Stimulated activated CD8-positive, alpha-beta memory T cell treated with anti-CD3 and anti-CD28 coated beads, Interleukin-7, amount 100 ng/mL, for 4 hours (primary cell): ENCODE results near the gene DLST.

Experiments used
- DNase-seq, 2 donors: peaks; one replicate each; pipeline ENCODE4 v3.0.0-alpha.2; 2020; ENCODE audit warnings: low read depth in 2 of 2

DLST gene

DNA sequence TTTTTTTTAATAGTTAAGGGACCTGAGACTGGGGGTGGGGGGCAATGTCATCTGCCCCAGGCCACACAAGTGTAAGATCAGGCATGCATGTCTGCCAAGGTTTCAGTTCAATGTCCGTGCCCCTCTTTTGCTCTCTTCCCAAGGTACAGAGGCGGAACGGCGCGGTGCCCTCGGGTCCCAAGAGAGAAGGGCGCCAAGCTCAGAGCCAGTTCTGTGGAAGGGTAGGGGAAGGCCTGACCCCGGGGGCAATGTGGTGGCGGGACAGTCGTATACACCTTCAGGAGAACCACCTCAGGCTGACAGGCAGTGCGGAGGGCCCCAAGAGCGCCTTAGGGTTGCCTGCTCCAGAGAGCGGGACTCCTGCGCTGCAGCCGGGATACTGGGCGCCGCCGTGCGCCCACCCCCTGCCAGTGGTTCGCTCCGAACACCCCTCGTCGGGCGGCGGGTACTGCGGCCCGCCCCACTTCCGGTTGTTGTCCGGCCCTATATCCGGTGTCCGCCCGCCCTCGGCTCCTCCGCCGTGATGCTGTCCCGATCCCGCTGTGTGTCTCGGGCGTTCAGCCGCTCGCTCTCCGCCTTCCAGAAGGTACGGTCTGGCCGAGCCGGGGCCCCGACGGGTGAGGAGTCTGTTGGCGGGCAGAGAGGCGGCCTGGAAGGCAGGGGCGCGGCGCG is at the start of gene DLST:
TSS of gene DLST (plus strand) at position 486 of the 672 bp plus-strand sequence. CDS start at position 524, 38 bp downstream.
- DNase-seq: peak; percentile 50 to 83

DNA sequence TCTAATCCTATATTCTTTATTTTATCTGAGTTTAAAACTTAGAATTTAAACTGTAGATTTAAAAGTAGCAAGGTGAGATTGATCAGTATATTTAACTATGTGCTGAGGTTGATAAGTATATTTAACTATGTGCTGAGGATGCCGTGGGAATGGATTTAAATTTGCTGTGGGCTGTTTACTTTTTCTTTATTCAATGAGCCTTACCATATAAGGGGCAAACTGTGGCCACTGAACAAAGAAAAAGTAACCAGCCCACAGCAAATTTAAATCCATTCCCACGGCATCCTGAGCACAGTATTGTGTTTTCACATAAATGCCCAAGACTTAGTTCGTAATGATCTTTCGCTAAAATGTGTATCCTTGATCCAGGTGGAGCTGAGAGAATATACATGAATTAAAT is 48.9 kb upstream of the DLST start:
- no peak for DNase-seq

DNA sequence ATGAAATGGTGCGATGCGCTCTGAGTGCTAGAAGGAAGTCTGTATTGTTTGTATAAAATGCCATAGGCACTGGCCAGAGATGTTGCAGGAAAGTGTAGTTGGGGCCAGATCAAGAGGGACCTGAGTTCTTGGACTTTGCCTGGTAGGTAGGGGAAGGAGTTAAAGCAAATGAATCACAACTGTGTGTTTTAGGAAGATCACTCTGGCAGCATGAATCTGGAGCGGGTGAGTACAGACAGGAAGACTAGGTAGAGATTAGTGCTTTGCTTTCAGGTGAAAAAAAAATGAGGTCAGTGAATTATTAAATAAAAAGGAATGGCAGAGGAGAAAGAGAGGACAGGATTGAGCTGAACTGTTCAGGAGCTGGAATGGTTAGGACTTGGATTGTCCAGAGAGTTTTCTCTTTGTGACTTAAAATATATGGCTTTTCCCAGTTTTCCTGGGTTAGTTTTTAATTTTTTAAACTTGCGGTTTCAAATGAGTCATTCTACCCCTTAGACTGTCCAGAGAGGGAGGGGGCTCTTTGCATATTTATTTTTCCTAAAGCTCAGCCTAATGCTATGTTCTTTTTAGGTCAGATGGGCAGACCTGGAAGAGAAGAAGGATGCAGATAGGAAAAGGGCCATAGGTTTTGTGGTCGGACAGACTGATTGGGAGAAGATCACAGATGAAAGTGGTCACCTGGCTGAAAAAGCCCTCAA is 46.9 kb upstream of the DLST start:
- DNase-seq: no peak

DNA sequence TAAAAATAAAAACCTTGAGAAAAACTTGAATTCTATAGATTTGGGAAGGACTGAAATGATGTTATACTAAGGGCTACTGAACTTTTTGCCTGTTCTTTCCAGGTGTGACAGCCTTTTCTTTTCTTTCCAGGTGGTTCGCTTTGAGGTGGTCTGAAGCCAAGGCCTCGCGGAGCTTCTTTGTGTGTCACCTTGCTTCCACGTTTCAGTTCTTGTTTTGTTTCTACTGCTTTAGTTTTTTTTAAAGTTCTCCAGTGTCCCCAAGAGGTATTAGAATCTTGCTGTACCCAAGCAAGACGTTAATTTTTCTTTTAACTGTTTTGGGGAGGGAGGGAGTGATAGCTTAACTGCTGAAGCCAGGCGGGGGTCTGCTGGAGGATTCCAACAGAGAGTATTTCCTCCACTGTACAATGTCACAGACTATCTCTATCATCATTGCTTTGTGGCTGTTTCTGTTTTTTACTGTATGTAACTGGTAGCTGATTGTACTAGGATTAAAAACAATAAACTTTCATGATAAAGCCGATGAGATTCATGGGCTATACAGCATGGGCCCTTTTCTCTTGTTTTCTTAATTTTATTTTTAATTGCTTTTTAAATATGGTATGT is 46.0 kb upstream of the DLST start:
- no peak for DNase-seq

GRCh38 chr14:74836251-74836960 is 45.3 kb upstream of the DLST start:
- DNase-seq: no peak

DNA sequence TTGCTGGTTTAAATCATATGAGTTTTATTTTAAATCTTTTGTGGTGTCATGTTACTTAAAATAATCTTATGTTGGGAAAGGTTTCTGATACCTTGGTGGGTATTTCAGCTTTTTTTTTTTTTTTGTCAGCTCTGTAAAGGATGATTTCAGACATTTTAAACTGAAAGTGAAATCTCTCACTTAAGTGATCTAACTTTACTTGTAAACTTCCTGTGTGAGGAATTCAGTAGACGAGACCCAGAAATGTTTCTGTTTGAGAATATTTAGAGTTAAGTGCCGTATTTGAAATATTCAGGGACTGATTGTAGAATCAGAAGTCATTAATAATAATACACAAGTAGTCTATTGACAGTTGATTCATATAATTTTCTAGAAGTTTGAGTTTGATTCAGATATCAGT is 43.5 kb upstream of the DLST start:
- no peak for DNase-seq

DNA sequence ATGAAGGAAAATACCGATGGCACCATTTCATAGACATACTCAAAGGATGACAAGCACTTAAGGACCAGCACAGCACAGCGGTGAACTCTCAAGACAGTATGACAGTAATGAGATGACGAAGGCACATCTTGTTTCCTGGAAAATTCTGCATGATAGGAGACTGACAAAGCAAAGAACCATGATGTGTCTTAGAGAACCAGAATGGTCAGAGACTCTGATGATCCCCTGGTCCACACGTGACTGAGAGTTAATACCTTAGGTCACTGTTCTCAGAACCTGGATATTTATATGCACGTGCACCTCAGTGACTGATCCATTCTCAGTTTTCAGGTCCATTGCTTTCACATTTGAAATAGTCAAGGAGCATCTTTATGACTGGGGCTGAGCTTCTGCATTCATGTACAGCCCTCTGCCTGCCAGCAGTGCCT is 41.1 kb upstream of the DLST start:
- no peak for DNase-seq

GRCh38 chr14:74841230-74842207 is 40.2 kb upstream of the DLST start:
- DNase-seq: no peak

GRCh38 chr14:74843653-74844052 is 38.1 kb upstream of the DLST start:
- no peak for DNase-seq

DNA sequence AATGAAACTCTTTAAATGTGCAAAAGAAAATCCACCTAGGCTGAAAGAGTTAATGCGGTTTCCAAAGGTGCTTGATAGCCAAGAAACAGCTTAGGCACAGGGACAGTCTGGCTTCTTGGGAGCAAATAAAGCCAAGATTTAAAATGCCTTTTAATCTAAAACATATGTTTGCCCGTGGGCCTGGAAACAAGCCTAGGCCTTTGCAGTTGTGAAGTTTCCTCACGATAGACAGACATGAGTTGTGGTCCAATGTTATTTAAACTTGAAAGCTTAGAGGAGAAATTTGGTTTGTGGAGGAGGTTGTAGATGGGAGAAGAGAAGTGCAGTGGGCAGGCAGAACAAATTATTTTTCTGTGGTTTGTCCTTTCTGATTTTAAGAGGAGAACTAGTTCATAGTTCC is 35.5 kb upstream of the DLST start:
- no peak for DNase-seq

DNA sequence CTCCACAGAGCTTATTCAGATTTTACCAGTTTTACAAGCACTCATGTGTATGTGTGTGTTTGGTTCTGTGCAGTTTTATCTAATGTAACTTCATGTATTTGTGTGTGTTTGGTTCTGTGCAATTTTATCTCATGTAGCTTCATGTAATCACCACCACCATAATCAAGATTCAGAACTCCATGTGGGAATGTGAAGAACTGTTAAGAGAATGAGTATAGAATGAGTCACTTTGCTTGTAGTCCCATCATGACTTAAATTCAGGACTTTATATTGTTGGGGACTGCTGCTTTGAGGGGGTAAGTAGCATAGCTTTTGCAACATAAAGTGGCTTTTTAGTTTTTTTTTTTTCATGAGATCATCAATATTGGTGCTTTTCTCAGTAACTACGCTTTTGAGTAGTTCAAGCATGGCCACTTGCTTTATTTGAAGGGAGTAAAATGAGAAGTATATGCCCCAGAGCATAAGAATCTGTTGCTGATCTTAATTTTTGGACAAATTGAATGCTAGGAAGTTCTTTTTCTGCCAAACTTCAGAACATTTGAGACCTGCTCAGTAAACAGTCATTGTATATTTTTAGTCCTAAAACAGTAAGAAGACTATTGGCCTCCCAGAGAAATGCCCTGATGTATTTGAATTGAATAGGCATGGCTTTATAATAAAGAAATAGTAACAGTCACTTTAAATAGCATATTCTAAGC is 34.6 kb upstream of the DLST start:
- no peak for DNase-seq

DNA sequence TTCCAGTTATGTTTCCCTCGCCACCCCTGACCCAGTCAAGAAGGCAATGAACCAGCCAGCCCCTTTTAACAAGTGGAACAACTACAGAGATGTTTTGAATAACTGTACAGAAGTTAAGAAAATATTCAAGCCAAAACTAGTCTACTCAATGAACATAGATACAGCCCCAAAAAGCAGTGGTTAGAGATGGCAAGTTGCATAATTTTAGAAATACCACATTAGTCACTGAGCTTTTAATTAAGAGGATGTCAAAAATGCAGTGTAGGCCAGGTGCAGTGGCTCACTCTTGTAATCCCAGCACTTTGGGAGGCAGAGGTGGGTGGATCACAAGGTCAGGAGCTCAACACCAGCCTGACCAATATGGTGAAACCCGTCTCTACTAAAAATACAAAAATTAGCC is 32.9 kb upstream of the DLST start:
- DNase-seq: no peak

DNA sequence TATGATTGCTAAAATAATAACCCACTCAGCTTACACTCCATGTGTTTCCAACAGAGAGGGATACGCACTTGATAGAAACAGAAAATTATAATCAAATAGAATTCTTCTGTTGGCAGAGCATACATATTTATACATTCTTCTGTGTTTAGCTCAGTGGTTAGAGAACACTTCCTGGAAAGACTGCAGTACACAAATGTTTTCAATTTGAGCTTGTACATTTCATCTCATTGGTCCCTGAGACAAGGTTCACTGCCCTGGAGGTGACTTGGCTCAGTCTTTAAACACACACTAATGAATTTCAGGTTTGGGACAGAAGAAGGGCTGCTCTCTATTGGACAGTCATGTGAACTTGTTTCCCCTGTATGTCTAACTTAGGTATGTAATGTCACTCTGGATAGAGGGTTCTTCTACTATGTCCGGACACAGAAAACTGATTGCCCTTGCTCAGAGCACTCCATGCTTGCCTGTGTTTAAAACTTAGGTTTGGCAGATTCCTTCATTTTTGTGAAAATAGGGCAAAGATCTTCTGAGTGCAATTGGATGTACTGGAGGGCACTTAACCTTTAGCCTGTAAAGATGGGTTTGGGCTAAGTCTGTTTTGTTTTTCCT is 28.7 kb upstream of the DLST start:
- DNase-seq: no peak

DNA sequence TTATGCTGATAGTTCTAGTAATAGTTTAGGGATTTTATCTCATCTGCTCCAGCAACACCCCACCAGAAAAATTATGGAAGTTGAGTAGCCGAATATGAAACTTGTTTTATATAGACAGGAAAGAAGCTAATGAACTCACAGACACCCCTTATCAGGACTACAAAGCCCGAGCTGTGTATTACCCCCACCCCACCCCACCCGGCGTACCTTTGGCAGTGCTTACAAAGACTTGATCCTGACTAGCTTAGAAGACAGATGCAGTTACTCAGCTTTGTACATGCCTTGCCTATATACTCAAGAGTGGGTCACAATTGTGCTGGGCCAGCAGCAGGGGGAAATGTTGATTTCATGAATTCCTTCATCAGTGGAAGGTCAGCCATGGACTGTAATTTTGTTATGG is 28.1 kb upstream of the DLST start:
- no peak for DNase-seq

- no peak for DNase-seq
Observed at GRCh38 chr14:74855021-74855420, 26.7 kb upstream of the DLST start.

- no peak for DNase-seq
Observed at GRCh38 chr14:74855945-74856344, 25.8 kb upstream of the DLST start.

DNA sequence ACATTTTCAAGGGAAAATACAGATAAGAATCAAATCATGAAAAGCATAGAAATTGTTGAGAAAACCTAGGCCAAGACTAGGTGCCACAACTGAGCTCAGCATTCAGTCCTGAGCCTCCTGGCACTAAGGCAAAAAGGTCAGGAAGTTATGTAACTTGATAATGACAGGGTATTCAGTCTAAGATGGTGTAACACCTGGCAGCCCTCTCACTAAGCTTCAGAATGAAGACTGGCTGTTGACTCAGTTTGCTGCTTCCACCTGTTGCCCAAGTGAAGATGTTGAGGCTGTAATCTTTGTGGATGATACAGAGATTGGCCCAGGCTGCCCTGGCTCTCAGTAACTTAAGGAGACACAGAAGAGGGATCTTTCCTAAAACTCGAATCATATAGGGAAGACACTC is 25.4 kb upstream of the DLST start:
- DNase-seq: no peak

DNA sequence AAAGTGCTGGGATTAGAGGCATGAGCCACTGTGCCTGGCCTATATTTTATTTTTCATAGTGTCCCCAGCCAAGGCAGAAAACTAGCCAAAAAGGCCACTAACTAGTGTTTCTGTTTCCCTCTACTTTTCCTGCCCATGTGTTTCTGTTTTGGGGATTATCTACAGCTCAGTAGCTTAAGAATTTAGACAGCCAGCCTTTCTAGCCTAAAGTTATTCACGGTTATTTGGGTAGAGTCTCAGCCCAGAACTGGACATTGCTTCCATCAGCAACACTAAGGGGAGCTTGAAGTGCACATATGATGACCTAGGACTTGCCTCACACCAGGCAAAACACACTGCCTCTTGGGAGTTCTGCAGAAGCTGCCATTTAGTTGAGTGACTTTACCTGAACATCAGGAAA is 23.7 kb upstream of the DLST start:
- no peak for DNase-seq

DNA sequence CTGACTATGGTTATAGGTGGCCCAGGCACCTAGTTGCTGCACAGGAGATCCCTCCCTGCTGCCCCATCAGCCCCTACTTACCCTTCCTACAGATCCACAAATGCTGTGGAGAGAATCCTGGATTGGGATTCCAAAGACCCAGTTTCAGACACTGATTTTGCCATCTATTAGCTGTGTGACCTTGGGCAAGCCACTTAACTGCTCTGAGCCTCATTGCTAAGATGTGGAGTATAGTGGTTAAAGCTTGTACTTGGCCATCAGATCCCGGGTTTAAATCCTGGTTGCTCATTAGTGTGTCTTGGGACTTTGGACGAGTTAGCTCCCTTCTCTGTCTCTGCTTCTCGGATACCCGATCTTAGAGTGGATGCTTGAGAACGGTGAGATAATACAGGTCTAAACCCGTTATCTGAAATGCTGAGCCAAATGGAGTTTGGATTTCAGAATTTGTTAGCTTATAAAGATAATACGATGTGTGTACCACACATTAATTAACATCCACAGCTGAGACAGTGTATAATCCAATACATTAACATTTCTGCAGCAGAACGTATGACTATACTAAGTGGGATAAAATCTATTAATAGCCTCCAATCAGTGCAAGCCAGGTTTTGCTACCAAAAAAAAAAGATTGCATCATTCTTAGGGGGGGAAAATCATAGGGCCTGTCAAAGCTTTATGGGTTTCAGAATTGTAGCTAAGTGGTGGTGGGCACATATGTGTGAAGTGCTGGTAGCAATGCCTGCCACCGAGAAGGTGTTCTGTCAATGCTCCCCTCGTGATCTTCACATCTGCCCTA is 21.8 kb upstream of the DLST start:
- no peak for DNase-seq
